Nucleus accumbens (tissue), 56 donors: ENCODE results near the gene BRD3.

Experiments
- DNase-seq, 56 donors: peaks; one replicate each; lab custom pipeline; 2025; lab: John Stamatoyannopoulos, UW

The BRD3 gene

DNA sequence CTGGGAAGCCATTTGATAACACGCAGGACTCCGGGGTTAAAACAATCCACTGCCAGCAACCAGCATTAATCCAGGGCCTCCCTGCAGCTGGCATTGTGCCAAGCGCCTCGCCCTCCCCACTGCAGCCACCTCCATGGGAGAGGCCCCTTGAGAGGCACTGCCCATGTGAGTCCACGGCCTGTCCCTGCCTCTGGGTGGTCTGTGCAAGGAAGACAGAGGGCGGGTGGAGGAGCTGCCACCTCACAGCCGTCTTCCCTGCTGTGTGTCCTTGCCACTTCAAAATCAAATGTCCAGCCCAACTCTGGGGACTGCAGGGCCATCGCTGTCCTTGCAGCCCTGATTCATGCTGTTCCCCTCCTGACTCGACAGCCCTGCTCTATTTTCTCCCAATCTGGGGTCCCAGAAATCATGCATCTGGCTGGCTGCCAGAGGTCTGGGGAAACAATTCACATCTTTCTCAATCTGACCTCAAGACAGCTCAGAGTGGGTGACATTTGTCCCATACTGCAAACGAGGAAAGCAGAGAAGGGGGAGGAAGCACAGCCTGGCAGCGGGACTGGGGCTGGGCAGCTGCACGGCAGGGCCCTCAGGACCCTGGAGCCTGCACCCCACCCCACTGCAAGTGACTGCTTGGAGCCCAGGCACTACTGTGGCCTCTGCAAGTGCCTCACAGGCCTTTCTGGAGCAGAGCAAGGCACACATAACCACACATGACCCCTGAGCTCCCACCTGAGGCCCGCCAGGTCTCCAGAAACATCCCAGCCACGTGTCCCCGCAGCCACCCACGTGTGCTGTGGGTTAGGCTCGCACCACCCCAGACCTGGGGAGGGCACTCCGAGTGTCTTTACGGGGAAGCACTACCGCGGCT, 26.8 kb downstream of the BRD3 start:
- no peak for DNase-seq

DNA sequence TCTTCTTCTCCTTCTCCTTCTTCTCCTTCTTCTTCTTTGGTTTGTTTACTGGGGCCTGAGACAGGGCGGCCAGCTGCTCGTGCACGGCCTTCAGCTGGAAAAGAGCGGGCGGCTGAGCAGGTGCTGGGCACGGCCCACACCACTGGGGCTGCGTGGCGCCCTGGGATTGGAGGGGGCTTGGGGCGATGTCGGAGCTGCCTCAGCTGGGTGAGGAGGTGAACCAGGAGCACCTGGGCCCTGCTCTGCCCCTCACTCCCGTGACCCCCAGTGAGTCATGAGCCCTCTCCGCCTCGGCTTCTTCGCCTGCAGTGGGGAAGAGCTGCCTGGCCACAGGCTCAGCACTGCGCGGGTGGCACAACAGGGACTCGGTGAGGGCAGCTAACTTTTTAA, 27.7 kb downstream of the BRD3 start:
- no peak for DNase-seq

DNA sequence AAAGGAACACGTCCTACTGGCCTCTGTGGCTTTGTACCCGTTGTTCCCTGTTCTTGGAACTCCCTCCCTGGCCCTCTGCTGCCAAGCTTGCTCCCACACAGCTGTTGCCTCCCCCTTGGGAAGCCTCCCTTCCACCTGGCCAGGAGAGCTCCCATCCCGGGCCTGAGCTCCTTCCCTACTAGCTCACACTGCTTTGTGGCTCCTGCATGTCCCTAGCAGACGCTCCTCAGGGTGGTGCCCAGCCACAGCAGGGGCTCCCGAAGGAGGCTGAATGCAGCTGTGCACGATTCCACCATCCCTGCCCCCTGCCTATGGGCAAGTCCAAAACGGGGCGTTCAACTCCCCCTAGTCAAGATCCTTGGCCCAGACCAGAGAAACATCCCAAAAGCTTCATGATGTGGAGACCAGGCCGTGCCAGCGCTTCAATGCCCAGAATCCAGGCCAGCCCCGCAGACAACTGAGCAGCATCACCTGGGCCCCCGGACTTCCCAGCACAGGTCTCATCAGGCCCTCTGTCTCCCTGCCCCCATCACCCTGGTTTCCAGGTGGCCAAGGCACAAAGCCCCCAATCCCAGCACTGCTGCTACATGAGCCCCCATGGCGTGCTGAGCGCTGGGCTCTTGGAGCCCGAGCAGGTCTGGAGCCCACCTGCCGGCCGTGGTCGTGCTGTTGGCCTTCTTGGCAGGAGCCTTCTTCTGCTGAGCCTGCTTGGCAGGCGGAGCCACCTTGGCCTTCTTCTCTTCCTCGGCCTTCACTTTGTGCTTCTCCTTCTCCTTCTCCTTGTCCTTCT, 28.2 kb downstream of the BRD3 start:
- no peak for DNase-seq

DNA sequence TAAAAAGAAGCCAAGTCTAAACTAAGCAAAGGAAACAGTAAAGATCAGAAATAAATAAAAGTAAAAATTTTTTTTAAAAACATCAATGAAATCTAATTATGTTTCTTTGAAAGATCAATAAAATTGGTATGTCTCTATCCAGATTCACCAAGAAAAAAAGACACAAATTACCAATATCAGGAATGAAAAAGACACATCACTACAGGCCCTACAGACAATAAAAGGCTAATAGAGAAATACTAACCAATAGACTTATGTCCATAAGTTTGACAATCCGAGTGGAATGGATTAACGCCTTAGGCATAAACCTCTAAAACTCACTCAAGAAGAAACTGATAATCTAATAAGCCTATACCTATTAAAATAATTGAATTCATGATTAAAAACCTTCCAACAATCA, 30.2 kb downstream of the BRD3 start:
- DNase-seq: no peak

DNA sequence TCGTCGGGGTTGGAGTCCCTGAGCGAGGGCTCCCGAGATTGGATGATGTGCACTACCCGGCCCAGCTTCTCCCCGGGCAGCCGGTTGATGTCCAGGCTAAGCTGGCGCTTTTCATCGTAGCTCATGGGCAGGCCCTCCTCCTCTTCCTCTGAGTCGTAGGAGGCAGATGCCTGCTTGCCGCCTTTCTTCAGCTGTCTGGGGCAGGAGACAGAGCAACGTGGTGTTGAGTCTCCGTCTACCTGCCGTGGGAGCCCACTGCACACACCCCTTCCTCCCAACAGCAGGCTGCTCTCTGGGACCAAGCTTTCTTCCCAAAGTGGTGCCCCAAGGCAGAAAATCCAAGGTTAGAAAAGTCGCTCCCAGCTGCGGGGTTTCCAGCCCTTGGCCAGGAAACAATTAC, 31.7 kb downstream of the BRD3 start:
- DNase-seq: no peak

DNA sequence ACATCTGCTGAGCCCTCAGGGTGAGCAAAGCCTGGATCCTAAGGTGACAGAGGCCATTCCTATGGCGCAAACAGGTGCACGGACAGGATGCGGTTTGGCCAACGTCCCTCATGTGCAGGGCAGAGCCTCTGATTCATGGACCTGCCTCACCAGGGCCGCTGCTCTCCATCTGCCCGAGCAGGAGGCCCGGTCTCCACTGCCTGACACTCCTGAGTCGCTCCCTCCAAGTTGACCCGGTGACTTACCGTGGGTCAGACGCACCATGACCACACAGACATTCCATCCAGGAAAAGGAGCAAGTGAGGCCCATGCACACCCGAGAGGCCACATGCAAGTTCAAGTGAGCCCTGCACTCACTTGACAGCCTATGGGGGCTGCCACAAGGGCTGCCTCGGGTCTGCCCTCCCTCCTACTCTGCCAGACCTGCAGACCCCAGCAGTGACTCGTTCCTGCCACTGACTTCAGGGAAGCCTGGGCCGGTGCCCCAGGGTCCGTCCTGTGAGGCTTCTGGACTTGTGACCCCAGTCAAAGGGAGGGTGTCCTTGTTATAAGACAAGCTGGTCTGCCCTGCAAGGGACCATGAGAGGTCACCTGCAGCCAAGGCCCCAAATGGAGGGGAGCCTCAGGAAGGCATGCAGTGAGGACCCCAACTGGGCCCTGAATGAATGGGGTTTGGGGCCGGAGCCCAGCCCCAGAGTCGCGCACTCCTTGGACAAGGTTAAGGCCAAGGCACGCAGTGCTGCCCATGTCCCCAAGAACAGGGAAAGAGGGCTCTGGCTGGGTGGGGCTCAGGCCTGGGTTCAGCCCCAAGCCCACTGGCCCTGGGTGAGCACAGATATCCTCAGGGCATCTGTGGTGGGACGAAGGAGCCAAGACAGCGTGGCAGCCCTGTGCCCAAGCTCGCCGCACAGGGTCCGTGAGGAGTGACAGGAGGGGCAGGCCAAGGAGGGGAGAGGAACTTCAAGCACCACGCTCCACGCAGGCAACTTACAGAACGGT, 32.5 kb downstream of the BRD3 start:
- no peak for DNase-seq

DNA sequence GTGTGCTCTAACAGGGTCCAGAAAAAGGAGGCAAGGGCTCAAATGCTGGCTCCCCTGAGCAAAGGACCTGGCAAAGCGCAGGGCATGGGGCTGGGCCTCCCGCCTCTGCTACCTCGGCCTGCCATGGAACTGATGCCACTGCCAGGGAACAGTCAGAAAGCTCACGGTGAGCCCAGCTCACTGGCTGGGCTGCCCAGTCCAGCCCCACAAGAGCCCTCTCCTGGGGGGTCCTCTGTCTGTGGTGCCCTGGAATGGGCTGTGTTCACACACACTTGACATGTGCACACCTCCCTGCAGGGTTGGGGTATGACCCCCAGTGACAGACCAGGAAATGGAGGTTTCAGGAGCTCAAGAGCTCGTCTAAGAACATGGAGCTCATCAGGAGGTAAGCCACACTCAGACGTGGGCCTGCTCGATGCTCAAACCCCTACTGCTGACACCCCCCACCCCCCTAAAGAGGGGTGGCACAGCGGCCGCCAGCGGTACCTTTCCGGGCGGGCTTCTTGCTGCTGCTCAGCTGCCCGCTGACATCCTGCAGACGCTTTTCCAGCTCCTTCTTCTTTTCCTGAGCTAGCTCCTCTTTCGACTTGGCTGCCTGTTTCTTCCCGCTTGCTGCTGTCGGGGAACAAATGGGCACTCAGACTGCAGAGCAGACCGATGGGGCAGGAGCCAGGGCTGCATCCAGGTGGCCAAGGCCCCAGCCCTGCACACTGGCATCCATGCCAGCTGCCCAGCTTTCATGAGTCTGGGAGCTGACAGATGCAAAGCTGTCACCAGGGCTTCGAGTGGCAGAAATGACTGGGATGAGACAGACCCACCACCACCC, 33.4 kb downstream of the BRD3 start:
- DNase-seq: no peak

DNA sequence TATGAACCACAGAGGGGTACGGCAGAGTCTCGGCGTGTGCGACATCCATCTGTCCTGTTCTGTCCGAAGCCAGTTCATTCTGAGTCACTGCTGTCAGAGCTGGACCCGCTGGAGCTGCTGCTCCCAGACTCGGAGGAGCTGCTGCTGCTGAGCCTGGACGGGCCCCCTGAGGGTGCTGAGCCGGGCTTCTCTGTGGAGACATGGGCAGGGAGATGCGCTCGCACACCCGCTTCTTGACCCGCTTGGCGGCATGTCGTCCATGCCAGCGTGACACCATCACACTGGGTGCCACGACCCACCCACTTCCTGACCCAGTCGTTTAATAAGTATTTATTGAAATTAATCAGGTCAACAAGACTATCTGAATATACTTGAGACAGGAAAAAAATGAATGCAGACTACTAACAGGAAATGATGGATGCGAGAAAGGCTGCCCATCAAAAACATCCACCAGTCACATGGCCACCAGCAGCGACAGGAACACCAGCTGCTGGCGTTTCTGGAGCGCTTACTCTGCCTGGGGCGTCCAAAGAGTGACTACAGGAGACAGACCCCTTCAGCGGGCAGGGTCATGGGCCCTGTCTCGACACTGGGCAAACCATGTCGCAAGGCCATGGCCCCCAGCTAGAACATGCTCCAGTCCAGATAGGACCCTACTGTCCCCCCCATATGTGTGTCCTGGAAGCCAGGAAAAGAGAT, 34.2 kb downstream of the BRD3 start:
- DNase-seq: no peak

DNA sequence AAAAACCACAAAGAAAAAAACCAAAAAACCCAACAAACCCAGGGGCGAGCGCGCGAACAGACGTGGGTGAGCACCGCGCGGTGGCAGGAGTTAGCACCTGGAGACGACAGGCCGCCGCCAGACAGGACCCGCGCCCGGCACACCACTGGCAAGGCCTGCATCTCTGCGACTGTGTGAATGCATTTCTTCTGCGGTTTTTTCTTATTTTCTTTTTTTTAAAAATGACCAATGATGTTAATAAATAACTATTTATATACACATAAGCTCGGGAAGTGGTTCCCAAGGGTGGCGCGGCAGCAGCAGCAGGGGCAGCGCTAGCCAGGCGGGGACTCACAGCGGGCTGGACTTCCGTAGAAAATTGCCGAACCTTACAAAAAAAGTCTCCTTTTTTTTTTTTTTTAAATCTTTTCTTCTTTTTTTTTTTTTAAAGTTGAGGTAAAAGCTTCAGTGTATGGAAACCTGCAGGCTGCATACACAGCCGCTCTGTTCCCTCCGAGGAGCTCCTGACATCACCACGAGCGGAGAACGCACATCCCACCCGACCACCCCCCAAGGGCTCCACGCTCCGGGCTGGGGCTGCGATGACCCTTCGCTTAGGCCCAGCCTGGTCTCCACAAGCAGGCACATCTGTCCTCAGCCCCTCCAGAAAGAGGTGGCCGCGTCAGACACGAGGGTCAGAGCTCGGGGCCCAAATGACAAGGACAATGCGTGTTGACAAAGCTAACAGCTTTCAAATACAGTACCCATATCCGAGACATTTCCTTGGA, 35.2 kb downstream of the BRD3 start:
- DNase-seq: no peak

DNA sequence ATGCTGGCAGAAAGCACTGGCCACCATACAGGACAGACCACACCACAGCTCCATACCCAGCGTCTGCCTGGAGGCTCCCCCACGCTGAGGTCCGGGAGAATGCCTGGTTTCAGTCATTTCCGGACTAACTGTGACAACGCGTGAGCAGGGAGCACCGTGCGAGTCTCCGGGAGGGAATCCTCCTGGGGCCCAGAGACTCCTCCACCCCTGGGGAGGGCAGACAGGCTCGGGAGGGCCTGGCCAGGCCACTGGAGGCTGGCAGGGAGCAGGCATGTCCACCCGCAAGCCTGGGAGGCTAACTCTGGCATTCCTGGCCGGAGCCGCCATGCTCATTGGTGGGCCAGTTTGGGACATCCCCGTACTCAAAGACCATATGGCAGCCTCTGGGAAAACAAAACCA, 36.0 kb downstream of the BRD3 start:
- DNase-seq: no peak

DNA sequence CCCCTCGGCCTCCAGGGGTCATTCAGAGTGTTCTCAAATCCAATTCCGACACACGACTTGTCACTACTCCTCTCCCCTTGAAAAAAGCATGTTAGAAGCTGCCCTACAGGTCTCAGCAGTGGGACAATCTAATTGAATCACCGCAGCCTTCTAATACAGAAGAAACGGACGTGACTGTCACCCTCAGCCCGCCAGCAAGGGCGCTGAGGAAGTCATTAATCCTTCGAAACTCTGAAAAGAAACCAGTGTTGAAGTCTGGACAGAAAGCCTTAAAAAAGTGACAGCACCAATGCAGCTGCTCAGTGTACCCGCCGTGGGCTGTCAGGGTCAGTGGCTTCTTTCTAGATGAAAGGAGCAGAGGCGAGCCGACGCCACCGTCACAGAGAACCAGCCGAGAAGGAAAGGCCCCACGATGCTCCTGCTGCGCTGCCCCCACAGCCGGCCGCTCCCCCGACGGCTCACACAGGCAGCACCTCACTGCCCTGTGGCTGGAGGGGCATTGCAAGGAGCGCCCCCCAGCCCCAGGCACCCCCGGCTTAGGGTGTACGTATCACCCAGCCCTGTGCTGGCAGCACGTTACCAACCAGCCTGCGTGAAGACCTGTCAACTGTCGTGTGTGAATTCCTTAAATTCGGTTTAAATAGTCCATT, 36.9 kb downstream of the BRD3 start:
- DNase-seq: no peak

DNA sequence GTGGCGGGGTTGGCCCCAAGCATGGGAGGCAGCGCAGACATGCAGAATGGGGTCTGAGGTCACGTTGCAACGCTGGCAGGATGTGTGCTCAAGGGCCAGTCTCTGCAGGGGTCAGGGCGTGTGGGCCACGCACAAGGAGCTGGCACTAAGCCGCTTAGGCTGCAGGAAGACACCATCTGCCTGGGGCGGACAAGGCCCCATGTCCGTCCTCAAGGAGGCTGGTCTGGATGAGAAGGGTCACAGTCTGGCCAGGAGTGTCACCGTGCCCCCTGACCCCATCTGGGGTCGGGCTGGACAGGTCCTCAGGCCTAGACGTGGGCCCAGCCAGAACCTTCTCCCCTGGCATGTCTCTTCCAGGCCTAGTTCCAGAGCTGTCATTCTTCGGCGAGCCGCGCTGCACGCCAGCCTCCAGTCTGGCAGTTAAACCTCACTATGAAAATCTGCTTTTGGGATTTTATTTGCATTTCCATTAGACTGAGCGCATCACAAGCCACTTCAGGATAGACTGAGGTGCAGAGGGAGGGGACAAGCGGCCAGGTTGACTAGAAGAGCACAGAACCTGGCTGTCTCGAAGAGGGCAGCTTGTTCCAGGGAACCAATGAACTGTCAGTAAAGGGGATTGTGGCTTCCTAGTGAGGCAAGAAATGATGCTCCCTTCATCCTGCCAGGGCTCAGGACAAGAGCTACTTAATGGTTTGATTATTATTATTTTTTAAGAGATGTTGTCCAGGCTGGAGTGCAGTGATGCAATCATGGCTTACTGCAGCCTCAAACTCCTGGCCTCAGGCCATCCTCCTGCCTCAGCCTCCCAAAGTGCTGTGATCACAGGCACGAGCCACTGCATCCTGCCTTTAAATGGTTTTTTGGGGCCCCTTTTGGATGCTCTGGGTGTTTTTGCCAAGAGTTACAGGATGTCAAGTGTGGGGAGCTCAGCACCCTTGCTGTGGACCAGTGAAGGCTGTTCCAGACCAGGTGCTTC, 38.3 kb downstream of the BRD3 start:
- no peak for DNase-seq

DNA sequence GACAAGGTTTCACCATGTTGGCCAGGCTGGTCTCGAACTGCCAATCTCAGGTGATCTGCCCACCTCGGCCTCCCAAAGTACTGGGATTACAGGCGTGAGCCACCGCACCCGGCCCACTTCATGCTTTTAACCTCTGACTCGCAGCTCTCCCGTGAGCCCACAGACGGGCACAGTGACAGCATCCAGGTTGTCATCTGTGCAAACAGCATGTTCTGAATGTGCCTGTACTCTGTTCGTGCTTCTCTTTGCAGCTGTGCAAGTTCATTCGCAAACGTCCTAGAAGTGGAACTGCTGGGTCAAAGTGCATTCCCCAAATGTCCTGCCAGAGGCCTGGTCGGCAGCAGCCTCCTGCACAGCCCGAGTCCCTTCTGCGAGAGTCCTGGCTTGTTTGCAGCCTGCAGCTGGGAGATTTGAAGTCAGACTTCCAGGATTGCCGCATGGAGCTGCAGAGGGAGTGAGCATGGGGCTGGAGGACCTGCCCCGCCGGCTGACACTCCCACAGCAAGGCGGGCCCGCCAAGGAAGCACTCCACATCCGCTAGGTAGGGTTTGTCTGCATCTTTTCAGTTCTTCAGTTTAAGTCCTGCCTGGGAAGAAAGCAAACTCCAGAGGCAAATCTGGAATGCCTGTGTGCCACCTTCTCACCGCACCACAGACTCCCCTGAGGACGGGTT, 39.1 kb downstream of the BRD3 start:
- DNase-seq: no peak

DNA sequence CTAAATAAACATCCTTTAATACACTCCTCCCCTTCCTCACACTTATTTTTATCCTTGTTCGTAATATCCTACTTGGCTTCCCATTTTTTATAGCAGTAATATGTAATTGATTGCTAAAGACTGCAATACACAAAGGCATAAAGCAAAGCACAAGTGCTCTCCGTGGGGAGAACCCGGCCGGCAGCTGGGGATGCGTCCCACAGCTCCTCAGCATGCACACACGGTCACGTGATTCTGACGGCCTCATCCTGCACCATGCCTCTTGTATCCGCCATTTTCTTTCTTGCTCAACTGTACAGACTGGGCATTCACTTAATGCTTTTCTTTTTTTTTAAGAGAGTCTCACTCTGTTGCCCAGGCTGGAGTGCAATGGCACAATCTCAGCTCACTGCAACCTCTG, 39.8 kb downstream of the BRD3 start:
- no peak for DNase-seq

DNA sequence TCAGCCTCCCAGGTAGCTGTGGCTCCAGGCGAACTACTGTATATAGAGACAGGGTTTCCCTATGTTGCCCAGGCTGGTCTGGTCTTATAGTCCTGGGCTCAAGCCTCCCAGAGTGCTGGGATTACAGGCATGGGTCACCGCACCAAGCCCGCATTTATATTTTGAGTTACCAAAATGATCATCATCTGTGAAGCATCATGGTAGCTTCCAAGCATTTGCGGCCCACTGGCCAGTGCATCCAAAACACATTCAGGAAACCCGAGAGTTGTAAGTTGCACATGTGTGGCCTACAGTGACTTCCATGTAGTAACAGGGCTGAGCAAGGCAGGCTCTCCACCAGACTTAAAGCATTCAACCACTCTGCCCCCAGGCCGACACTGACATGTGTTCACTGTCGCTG, 40.3 kb downstream of the BRD3 start:
- no peak for DNase-seq

DNA sequence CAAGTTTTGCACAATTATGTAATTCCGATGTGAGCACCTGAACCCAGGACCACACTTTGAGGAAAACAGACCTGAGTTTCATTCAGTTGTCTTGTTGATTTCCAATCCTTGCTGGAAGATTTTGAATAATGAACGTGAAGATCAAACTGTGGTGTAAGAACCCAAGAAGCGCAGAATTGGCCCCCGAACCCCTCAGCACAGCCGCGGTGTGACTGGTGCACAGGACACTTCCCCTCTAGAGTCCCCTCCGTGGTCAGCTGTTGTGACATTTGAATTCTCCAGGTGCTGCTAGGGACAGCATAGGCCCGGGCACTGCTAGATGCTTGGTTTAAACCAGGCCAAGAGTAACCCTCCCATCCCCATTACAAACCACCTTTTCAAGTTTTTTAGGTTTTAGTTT, 40.8 kb downstream of the BRD3 start:
- no peak for DNase-seq
